Right lung (tissue), 5 donors: ENCODE results near the gene ABRAXAS1. TPM values are rescaled to one million over a fixed set of nuclear protein-coding genes. Genes with fewer than 3 reads are reported as not detected.

ENCODE experiments used
- DNase-seq, 2 donors: peaks; one replicate each; pipeline ENCODE4 v3.0.0-alpha.2; 2013
- polyA plus RNA-seq, 5 donors: library from polyadenylated mRNA; unstranded; fragments of 120-200 nt; gene quantifications; one replicate each; pipeline versions ENCODE4 v1.2.1 to v1.2.3, GENCODE V29; 2013; ENCODE audit warnings: inconsistent platforms in 1 of 5, low replicate concordance in 1 of 5; ENCODE audit not compliant: insufficient read length in 5 of 5, insufficient read depth in 1 of 5

ABRAXAS1 gene
- polyA plus RNA-seq, 5 donors, result 34.8 to 58.3 (median 52.6) TPM

DNA sequence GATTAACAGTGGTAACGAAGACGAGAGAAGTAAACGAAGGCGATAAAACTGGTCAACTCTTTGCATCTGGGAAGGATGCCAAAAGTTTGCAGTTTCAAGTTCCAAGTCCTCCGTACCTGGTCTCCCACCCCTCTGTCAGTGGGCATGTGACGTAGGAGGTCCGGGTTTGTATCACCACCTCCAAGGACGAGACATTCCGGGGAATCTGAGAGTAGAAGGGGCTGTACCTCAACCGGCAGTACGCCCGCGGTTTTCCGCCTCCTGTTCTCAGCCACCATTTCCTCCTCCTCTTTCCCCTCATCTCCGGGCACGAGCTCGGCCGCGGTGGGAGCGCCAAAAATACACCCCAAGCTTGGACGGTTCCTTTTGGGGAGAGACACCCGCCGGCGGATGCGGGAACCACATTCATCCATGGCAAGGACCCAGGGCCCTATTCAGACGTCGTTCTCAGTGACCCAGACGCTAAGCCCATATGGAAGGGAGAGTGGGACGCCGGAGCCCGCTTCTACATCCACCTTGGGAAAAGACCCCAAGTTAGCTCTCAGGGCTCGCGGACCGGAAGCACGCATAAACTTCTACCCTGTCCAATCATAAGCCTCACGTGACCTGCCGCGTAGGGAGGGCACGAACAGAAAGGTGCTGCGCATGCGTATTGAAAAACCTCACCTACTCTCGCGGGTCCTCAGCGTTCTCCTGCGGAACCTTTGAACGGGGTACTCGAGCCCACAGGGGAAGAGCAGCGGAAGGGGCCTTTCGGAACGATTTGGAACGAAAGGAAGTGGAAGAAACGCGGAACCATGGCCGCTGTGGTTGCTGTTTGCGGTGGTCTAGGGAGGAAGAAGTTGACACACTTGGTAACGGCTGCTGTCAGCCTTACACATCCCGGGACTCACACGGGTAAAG is 29.4 kb downstream of the ABRAXAS1 start, which contains the start of the genes HELQ and MRPS18C:
HELQ (minus strand) TSS at position 543 of the 903 bp plus-strand sequence; CDS start at position 413, 130 bp downstream.
MRPS18C (plus strand) TSS at position 778 of the 903 bp plus-strand sequence; CDS start at position 798, 20 bp downstream.
- DNase-seq, result peak; percentile 97 to 98

GRCh38 chr4:83454686-83455085 is 30.2 kb downstream of the ABRAXAS1 start:
- DNase-seq, result peak; percentile 9 to 19

GRCh38 chr4:83449009-83449408 is 35.9 kb downstream of the ABRAXAS1 start:
- no peak for DNase-seq

DNA sequence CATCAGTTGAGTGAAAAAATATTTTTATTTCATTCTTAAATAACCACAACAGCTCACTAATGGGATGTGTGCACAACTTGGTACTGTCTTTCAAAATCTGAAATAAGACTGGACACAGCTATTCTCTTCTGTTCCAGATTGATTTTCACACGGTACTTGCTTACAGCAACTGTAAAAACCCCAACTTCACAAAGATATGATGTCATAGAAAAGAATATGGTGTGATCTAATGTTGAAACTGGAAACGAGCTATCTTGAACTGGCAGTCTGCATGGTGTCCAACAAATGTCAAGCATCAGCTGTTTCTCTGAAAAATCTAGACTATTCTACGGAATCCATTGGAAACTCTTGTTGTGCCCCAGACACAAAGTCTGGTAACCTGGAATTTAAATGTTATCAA is 44.0 kb downstream of the ABRAXAS1 start:
- no peak for DNase-seq

GRCh38 chr4:83440148-83440814 is 44.6 kb downstream of the ABRAXAS1 start:
- DNase-seq, result no peak

DNA sequence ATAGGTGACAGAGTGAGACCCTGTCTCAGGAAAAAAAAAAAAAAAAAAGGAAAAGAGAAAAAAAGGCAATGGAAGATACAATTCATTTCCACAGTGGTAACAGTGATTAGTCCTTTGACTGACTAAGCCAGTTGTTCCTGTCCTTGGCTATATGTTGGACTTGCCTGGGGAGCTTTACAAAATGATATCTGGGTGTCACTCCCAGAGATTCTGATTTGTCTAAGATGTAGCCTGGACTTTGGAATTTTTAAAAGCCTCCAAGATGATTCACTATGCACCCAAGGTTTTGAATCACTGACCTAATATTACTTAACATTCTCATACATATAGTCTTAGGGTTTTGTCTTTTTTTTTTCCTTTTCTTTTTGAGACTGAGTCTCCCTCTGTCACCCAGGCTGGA is 46.2 kb downstream of the ABRAXAS1 start:
- no peak for DNase-seq

GRCh38 chr4:83436680-83437079 is 48.2 kb downstream of the ABRAXAS1 start:
- DNase-seq, result no peak

GRCh38 chr4:83431200-83431599 is 53.7 kb downstream of the ABRAXAS1 start:
- no peak for DNase-seq

DNA sequence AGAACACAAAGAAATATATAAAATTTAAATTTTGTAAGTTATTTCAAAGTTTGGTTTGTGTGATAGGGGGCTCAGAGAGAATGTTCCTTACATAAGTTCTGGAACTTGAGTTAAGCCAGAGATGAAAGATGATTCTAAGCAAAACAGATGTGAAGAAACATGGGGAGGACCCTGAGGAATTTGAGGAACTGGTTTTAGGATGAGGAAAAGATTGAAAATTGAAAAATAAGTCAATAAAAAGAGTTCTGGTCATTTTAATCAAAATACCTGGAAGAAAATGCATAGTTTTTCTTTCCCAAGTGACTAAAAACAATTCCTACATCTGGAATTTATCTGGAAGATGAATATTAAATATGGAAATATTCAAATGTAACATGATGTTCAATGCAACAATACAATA is 66.7 kb downstream of the ABRAXAS1 start:
- DNase-seq, result no peak

DNA sequence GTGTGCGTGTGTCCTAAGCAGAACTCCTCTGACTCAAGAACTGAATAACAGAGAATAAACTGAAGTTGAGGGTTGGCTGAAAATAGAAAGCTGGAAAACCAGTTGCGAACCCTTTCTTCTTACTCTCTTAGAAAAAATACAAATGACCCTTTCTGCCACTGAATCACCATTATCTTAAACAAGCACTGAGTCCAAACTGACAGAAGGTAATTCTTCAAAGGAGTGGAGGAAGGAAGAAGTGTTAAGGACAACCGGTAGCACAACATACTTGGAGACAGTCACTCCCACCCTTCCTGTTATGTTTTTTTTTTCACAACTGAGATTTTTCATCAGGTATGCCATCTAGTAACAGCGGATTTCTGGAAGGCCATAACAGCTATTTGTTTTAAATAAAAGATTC is 67.3 kb downstream of the ABRAXAS1 start:
- peak; percentile 1 to 3 for DNase-seq

DNA sequence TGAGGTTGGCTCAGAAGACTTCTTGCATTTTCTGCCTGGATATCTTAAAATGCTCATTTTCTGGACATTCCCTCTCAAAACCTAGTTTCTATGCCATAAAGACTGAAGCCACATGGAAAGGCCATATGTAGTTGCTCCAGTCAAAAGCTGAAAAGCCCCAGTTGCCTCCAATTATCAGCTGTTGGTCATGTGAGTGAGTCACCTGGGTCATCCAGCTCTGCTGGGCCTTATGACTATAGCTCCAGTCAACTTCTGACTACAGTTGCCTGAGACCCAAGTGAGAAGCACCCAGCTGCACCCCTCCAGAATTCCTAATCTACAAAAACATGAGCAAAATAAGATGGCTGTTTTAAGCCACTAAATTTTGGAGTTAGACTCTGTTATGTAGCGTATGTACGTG is 71.2 kb downstream of the ABRAXAS1 start:
- DNase-seq, result no peak

Other genes with a start within 250 kb of the ABRAXAS1 start
- 10 to 100 TPM; 13.4 to 19.5 (median 16.0) TPM for gene COQ2, start 200.3 kb downstream of the ABRAXAS1 start, polyA plus RNA-seq
- 1 to 10 TPM; 1.4 to 2.6 (median 1.7) TPM for gene HPSE, start 150.3 kb downstream of the ABRAXAS1 start, polyA plus RNA-seq
- 10 to 100 TPM; 20.1 to 24.6 (median 23.2) TPM for gene HELQ, start 29.3 kb downstream of the ABRAXAS1 start, polyA plus RNA-seq
- 10 to 100 TPM; 50.2 to 78.3 (median 59.8) TPM for gene MRPS18C, start 29.0 kb downstream of the ABRAXAS1 start, polyA plus RNA-seq
- 10 to 100 TPM; 12.0 to 15.9 (median 13.5) TPM for gene GPAT3, start 51.0 kb upstream of the ABRAXAS1 start, polyA plus RNA-seq